Ecto neural progenitor cell (in vitro differentiated cells): Measurements from ENCODE around the gene ABCA1.

Source experiments
- DNase-seq: peaks from one replicate; pipeline ENCODE4 v3.0.0-alpha.2; 2018; ENCODE audit warnings: low spot score

ABCA1 gene

GRCh38 chr9:104748359-104749031 is 179.5 kb downstream of the ABCA1 start:
- no peak for DNase-seq

GRCh38 chr9:104747565-104748358 is 180.2 kb downstream of the ABCA1 start, which contains the start of gene NIPSNAP3A:
Gene NIPSNAP3A (plus strand): TSS chr9:104747683. CDS start chr9:104747793, 110 bp downstream.
- peak; percentile 87 for DNase-seq

GRCh38 chr9:104747245-104747564 is 180.8 kb downstream of the ABCA1 start:
- no peak for DNase-seq

GRCh38 chr9:104746798-104747197 is 181.2 kb downstream of the ABCA1 start:
- no peak for DNase-seq

- DNase-seq = no peak
These were observed 181.7 kb downstream of the ABCA1 start for GRCh38 chr9:104746285-104746684.

GRCh38 chr9:104745852-104746251 is 182.1 kb downstream of the ABCA1 start:
- DNase-seq = no peak

GRCh38 chr9:104743376-104743985 is 184.5 kb downstream of the ABCA1 start:
- no peak for DNase-seq

GRCh38 chr9:104740621-104741020 is 187.3 kb downstream of the ABCA1 start:
- no peak for DNase-seq

GRCh38 chr9:104738452-104738851 is 189.5 kb downstream of the ABCA1 start:
- no peak for DNase-seq
